Measurements from ENCODE around the gene XPO4. TPM values are rescaled to one million over a fixed set of nuclear protein-coding genes. Genes with fewer than 3 reads are reported as not detected.
A peak's percentile ranks its signal among the peaks of the same experiment; 100 is the strongest.
"Not testable (repeated sequence)": the region's sequence is repeated elsewhere in the genome, so short reads cannot be mapped to it uniquely, and the experiment has no call there.

XPO4 gene
- 33.7 TPM for total RNA-seq

GRCh38 chr13:20902438-20903163 is at the start of gene XPO4:
XPO4 (minus strand) TSS chr13:20902746; CDS start chr13:20902738, 8 bp downstream.
- DNase-seq = peak; percentile 66

- not testable (repeated sequence) for DNase-seq
These were observed 45.5 kb upstream of the XPO4 start for GRCh38 chr13:20948001-20948400.

- no peak for DNase-seq
These were observed 43.4 kb upstream of the XPO4 start for GRCh38 chr13:20945952-20946383.

- no peak for DNase-seq
These were observed 40.5 kb upstream of the XPO4 start for GRCh38 chr13:20942938-20943559.

- DNase-seq = not testable (repeated sequence)
These were observed 38.0 kb upstream of the XPO4 start for GRCh38 chr13:20940511-20940910.

GRCh38 chr13:20940083-20940482 is 37.5 kb upstream of the XPO4 start:
- no peak for DNase-seq

GRCh38 chr13:20939662-20940061 is 37.1 kb upstream of the XPO4 start:
- DNase-seq = no peak

GRCh38 chr13:20938302-20938701 is 35.8 kb upstream of the XPO4 start:
- DNase-seq = no peak

- no peak for DNase-seq
These were observed 25.2 kb upstream of the XPO4 start for GRCh38 chr13:20927596-20928257.

- not testable (repeated sequence) for DNase-seq
These were observed 22.8 kb upstream of the XPO4 start for GRCh38 chr13:20925395-20925790.

GRCh38 chr13:20924758-20925394 is 22.3 kb upstream of the XPO4 start:
- peak; percentile 63 for DNase-seq

GRCh38 chr13:20923272-20923671 is 20.7 kb upstream of the XPO4 start:
- DNase-seq = no peak

- no peak for DNase-seq
These were observed 19.0 kb upstream of the XPO4 start for GRCh38 chr13:20921572-20921971.

GRCh38 chr13:20915676-20916075 is 13.1 kb upstream of the XPO4 start:
- not testable (repeated sequence) for DNase-seq

- no peak for DNase-seq
These were observed 8.5 kb upstream of the XPO4 start for GRCh38 chr13:20911037-20911436.

- no peak for DNase-seq
These were observed 6.4 kb upstream of the XPO4 start for GRCh38 chr13:20908714-20909497.

- no peak for DNase-seq
These were observed 2.4 kb upstream of the XPO4 start for GRCh38 chr13:20904908-20905307.

- DNase-seq = no peak
These were observed 574 bp upstream of the XPO4 start for GRCh38 chr13:20903164-20903475.

- DNase-seq = peak; percentile 17
These were observed 693 bp downstream of the XPO4 start for GRCh38 chr13:20901668-20902437.

GRCh38 chr13:20894245-20894644 is 8.3 kb downstream of the XPO4 start:
- DNase-seq = no peak

- no peak for DNase-seq
These were observed 10.8 kb downstream of the XPO4 start for GRCh38 chr13:20891768-20892167.

GRCh38 chr13:20891034-20891433 is 11.5 kb downstream of the XPO4 start:
- DNase-seq = no peak

Data from occipital lobe (tissue), 2 donors.